COLO668 (cell line): ENCODE results near the gene MGAT5.

Experiments used
- DNase-seq: peaks from one replicate; lab custom pipeline; 2025; ENCODE audit not compliant: unreplicated experiment; lab: John Stamatoyannopoulos, UW

Gene MGAT5

DNA sequence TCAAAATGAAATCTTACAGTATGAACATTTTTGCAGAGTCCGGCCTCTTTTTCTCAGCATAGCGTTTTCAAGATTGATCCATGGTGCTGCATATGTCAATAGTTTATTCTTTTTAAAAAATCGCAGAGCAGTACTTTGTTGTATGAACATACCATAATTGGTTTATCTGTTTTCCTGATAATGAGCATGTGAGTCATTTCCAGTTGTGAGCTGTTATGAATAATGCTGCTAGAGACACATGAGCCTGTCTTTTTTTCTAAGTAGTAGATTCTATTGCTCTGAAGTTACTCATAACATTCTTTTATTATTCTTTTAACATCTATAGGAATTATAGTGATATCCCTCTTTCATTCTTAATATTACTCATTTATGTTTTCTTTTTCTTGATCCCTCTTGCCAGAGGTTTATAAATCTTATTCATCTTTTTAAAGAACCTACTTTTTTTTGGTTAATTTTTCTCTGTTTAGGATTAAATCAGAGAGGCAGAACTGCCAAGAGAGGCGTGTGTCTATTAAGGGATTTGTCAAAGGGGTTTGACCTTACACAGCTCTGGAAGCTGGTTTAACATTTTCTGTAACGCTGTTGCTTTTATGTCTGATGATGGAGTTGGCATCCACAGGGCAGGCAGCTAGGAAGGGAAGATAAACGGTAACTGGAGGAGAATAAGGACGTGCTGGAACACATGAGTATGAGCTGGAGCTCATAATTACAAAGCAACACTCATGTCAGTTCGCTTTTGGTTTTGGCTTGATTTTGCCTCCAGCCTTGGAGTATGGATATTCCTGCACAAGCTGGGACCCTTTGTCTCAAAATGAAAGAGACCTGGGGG, 47.4 kb downstream of the MGAT5 start:
- no peak for DNase-seq

GRCh38 chr2:134301928-134302260, 48.0 kb downstream of the MGAT5 start:
- DNase-seq = no peak

DNA sequence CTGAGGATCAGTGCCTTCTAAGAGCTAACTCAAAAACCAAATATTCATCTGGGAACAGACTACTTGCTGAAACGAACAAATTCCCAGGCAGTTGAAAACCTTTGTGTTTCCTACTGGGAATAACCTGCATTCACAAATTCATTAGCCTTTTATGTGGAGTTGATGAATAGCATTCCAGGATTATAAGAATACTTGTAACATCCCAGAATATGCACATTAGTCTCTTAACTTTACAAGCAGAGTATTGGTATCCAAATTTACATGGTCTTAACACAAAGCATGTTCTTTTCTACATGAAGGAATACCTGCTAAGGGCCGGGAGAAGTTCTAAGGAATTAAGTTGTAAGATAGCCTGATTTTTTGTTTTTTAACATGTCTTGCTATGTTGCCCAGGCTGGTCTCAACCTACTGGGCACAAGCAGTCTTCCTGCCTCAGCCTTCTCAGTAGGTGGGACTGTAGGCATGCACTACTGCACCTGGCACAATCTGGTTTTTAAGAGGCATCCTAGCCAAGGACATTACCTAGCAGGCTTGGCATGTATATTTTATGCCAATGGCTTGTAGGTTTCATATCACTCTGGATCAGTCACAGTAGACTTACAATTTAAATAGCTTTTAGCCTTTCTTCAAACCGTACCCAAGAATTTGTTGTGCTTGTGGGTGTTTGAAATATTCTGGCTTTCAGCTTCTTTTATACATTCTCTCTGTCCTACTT, 50.7 kb downstream of the MGAT5 start:
- DNase-seq = no peak

- DNase-seq = no peak
Observed at GRCh38 chr2:134305109-134305491, 51.2 kb downstream of the MGAT5 start.

DNA sequence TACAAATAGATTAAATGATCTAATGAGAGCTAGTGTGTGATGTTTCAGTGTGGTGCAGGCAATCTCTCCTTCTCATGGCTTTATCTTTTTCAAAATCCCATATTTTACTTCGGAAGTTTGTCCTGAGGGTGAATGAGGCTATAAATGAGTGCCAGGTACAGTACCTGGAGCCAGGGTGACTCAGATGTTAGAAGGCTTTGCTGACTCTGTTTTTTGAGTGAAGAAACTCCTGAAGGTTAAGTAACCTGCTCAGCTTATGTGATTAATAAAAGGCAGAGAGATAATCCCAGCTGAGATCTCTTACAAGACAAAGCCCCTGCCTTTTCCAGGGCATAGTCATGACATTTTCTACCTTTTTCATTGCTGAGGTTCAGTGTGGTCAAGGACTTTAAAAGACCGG, 52.6 kb downstream of the MGAT5 start:
- no peak for DNase-seq

DNA sequence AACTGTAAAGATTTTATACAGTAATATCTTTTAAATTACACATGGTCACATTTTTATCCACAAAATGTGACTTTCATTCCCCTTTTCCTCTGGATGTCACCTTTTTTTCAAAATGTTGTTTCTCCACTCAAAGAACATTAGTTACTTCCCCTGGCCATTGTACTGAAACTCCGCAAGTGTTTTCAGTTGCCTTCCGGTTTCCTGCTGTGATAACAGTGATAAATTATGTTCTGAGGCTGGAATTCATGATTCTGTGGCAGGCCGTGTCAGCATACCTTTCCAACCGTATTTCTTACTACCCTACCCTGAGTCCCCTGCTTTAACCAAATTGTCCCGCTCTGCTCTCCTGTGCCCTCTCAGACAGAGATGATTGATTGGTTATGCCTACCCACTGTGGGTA, 53.5 kb downstream of the MGAT5 start:
- no peak for DNase-seq

GRCh38 chr2:134308474-134309385, 54.9 kb downstream of the MGAT5 start:
- DNase-seq = no peak

DNA sequence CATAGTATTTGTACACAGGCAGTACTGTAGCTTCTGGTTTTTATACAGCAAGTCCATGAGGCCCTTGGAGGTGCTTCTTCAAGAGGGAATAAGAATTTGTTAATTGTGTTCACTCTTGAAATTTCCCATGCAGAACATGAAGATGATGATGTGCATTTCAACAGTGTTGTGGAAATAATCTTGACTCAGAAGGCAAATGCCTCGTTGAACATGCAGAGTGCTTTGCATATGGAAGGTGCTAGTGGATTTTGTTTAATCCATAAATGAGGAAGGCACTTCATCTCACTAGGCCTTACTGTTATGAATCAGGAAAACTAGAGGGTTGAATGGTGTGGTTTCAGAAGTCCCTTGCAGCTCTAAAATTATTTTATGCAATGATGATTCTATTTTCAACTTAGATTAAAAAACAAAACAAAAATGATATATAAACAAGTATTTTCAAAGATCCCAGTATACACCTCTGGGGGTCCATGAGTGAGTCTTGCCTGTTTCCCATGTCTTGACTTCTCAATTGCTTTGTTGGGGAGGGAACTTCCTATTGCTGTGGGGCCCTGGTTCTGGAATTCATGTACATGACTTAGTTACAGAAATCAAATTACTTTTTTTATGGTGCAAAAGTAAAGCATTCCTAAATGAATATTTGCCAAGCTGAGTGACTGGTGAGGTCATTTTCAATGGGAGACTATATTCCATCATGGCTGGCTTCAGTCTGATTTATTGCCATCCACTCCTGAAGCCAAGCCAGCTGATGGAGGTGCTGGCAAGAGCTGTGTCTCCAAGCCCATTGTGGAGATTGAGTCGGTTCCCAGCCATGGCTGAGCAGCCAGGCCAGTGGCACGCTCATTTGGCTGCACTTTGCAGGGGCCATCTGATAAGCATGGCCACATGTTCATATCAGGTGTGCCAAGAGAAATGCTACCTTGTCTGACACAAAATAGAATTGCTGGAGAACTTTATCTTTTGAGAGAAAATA, 56.5 kb downstream of the MGAT5 start:
- DNase-seq = no peak

DNA sequence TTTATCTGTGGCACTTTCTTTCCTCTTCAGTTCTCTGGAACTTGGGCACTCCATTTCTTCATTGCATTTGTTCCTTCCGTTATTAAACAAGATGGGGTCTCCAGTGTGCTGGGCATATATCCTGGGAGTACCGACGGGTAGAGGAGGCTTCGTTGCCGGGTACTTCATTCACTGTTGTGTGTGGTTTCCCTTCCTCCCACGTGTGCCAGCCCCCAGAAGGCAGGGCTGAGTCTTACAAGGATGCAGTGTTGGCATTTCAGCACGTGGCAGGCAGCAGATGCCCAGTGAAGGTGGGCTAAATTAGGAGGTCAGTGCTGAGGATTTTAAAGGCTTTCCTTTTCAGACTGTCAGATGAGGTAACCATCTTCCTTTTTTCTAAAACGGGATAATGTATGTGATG, 58.6 kb downstream of the MGAT5 start:
- DNase-seq = no peak

DNA sequence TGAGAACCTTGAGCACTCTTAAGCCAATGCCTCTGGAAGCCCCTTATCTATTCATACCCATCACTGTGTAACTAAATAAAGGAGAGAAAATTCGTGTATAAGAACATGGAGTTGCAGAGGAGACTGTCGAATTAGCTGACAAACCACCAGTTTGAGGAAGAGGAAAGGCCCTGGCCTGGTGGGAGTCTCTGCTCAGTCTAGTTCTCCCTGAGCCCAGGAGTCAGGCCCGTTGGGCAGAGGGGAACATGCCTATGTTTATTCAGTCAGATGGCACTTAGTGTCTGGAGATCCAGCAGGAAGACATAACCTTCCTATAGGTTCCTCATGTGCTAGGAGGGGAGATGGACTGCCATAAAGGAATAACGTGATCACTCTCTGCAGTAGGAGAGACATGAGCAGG, 60.3 kb downstream of the MGAT5 start:
- no peak for DNase-seq

DNA sequence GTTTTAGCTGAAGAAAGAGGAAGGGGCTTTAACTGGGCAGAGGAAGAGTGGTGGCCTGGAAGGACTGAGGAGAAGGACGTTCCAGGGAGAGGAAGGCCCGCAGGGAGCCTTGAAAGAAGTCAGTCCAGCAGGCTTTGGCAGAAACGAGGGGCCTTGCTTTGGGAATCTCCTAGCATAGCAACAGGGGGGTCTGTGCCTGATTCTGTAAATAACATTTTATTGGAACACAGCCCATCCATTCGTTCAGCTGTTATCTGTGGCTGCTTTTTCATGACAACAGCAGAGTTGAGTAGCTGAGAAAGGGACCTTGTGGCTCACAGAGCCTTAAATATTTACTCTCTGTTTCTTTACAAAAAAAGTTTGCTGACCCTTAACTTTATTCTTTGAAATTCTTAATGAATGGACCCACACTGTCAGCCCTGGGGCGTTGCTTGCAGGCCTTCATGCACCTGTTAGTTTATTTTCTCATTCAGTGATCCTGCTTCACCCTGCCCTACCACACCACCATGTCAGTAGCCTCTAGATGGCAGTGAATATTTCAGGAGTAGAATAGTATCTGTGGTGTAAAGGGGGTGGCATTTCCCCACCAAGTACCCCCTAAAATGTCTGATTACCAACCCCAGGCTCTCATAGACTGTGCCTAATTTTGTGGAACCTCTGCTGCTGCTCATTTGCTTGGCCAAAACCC, 61.0 kb downstream of the MGAT5 start:
- DNase-seq = no peak

DNA sequence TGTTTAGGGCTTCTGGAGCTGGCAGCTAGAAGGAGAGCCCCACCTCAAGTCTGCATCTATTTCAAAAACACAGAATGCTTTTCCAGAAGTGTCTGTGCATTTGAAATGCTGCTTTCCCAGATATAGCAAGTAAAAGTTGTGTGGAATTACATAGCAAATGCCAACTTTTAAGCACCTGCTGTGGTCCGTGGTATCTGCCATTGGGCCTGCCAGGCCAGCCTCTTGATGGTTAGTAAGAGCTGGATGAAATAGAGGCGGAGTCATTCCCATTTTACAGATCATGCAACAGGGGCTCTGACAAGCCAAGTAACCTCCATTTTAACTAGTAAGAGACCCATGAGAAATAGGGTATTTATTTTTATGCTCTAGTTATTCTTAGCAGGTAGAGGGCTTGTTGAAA, 61.6 kb downstream of the MGAT5 start:
- no peak for DNase-seq

GRCh38 chr2:134319596-134320254, 65.9 kb downstream of the MGAT5 start:
- no peak for DNase-seq

DNA sequence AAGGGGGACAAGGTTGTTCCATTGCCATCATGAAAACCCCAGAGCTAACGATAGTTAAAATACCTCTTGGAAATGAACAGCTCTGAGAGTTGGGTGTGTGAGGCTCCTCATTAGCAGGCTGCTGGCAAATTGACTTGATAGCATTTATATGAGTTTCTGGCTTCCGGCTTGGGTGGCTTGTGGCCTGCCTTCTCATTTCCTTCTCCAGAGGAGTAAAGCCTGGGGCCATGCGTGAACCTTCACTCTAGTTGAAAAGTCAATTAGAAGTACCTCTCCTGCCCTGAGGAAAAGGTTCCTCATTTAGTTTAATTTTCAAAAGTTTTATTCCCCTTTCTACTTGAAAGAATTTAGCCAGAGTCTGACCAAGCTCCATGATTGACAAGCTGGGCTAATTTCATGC, 67.1 kb downstream of the MGAT5 start:
- no peak for DNase-seq

DNA sequence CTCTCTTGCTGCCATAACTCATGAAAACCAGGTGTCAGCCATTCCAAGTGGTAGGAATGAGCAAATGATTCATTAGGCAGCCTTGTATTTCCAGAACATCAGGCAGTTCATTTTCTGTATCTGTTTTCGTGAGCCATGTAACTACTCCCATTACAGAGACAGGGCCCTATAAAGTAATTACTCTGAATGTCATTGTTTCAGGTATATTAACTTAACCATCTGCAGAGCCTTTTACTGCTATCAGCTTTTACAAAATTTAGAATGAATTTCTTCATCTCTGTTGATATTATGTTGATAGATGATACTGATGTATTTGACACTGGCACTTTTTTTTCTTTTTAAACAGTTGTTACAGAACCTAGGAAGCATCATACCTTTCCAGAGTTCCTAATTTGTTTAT, 69.9 kb downstream of the MGAT5 start:
- DNase-seq = no peak

- no peak for DNase-seq
Observed at GRCh38 chr2:134324430-134324829, 70.6 kb downstream of the MGAT5 start.

DNA sequence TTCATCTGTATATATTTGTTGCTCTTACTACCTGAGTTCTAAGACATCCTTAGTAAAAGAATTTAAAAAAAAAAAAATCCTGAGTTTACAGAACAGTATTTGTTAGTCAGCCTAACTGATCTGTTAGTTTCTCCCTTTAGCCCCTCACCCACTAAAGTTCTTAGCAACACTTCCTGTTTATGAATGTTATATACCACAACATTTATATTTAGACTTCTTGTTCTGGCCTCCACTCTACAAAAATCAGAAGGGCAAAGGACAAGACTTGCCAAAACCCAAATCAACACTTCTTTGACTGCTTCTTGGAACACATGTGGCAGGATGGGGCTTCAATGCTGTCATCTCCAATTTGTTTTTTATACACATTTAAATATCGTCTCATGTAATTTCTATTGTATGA, 71.1 kb downstream of the MGAT5 start:
- no peak for DNase-seq

GRCh38 chr2:134325696-134326095, 71.8 kb downstream of the MGAT5 start:
- DNase-seq = no peak

- DNase-seq = no peak
Observed at GRCh38 chr2:134327367-134327766, 73.5 kb downstream of the MGAT5 start.
